Embryonic facial prominence (tissue), 1 donor: ENCODE results near the gene CTNND2.
"Not testable (repeated sequence)": the region's sequence is repeated elsewhere in the genome, so short reads cannot be mapped to it uniquely, and the experiment has no call there.

Experiments used
- DNase-seq: peaks from one replicate; pipeline ENCODE4 v3.0.0-alpha.2; 2016; ENCODE audit errors: extremely low spot score

Gene CTNND2

GRCh38 chr5:11467588-11467987 is 436.7 kb downstream of the CTNND2 start:
- no peak for DNase-seq

- no peak for DNase-seq
Observed at GRCh38 chr5:11459716-11460115, 444.5 kb downstream of the CTNND2 start.

GRCh38 chr5:11455505-11455904 is 448.7 kb downstream of the CTNND2 start:
- no peak for DNase-seq

GRCh38 chr5:11452852-11453251 is 451.4 kb downstream of the CTNND2 start:
- no peak for DNase-seq

GRCh38 chr5:11449966-11450365 is 454.3 kb downstream of the CTNND2 start:
- no peak for DNase-seq

GRCh38 chr5:11449217-11449616 is 455.0 kb downstream of the CTNND2 start:
- no peak for DNase-seq

GRCh38 chr5:11443831-11444230 is 460.4 kb downstream of the CTNND2 start:
- no peak for DNase-seq

GRCh38 chr5:11432116-11432515 is 472.1 kb downstream of the CTNND2 start:
- no peak for DNase-seq

GRCh38 chr5:11429254-11429653 is 475.0 kb downstream of the CTNND2 start:
- DNase-seq: no peak

- no peak for DNase-seq
Observed at GRCh38 chr5:11427569-11427968, 476.7 kb downstream of the CTNND2 start.

GRCh38 chr5:11426442-11426841 is 477.8 kb downstream of the CTNND2 start:
- no peak for DNase-seq

- DNase-seq: no peak
Observed at GRCh38 chr5:11422342-11422741, 481.9 kb downstream of the CTNND2 start.

- no peak for DNase-seq
Observed at GRCh38 chr5:11420969-11421368, 483.3 kb downstream of the CTNND2 start.

GRCh38 chr5:11415751-11416150 is 488.5 kb downstream of the CTNND2 start:
- DNase-seq: no peak

GRCh38 chr5:11414732-11415131 is 489.5 kb downstream of the CTNND2 start:
- DNase-seq: not testable (repeated sequence)

- DNase-seq: no peak
Observed at GRCh38 chr5:11411621-11412020, 492.6 kb downstream of the CTNND2 start.

GRCh38 chr5:11407556-11408145 is 496.6 kb downstream of the CTNND2 start:
- DNase-seq: no peak

GRCh38 chr5:11400316-11400715 is 503.9 kb downstream of the CTNND2 start:
- no peak for DNase-seq

- no peak for DNase-seq
Observed at GRCh38 chr5:11398728-11399127, 505.5 kb downstream of the CTNND2 start.

- DNase-seq: no peak
Observed at GRCh38 chr5:11397549-11397948, 506.7 kb downstream of the CTNND2 start.

- no peak for DNase-seq
Observed at GRCh38 chr5:11396917-11397316, 507.3 kb downstream of the CTNND2 start.

GRCh38 chr5:11394933-11395332 is 509.3 kb downstream of the CTNND2 start:
- DNase-seq: no peak

GRCh38 chr5:11390291-11390767 is 513.9 kb downstream of the CTNND2 start:
- no peak for DNase-seq

GRCh38 chr5:11387382-11387781 is 516.9 kb downstream of the CTNND2 start:
- DNase-seq: no peak
